Mucosa of descending colon (tissue), 3 donors: ENCODE results near the gene DNAH3. TPM values are rescaled to one million over a fixed set of nuclear protein-coding genes. Genes with fewer than 3 reads are reported as not detected.

Experiments
- ATAC-seq: fragments of 200-7000 bp; cut with Tn5 transposase; one replicate; pipeline ENCODE4 v1.9.1; 2020; ENCODE audit warnings: mild to moderate bottlenecking, moderate library complexity
- DNase-seq, 3 donors: peaks; one replicate each; pipeline ENCODE4 v3.0.0-alpha.2; 2020
- H3K36me3 ChIP-seq: fragments of 200-600 bp; one replicate; pipeline ENCODE4 v1.8.0; 2021; ENCODE audit warnings: low read depth, mild to moderate bottlenecking
- H3K4me1 ChIP-seq: fragments of 200-600 bp; one replicate; pipeline ENCODE4 v1.8.0; 2021; ENCODE audit warnings: low read depth, mild to moderate bottlenecking
- H3K4me3 ChIP-seq: fragments of 200-600 bp; one replicate; pipeline ENCODE4 v1.8.0; 2021; ENCODE audit warnings: mild to moderate bottlenecking
- H3K9me3 ChIP-seq: fragments of 200-600 bp; one replicate; pipeline ENCODE4 v1.8.0; 2021; ENCODE audit warnings: mild to moderate bottlenecking
- CTCF ChIP-seq: fragments of 200-600 bp; IDR thresholded peaks from one replicate; pipeline ENCODE4 v1.8.0; 2022; ENCODE audit warnings: antibody characterized with exemption, mild to moderate bottlenecking
- intact Hi-C, 2 donors: fragments of 100-400 bp; cut with DNase I in 1 of 2; cut with micrococcal nuclease in 1 of 2; formaldehyde crosslinking; loops; one replicate each; pipeline versions ENCODE4 v1.11.0 to v1.11.1; 2022; cut with DNase I, micrococcal nuclease
- total RNA-seq, 3 donors: library from RNA; stranded (reverse); fragmentation: NEBNext Ultra II Directional in 2 of 3; extraction: Animal tissue kit (Norgen Biotek cat#: 25700) in 2 of 3; gene quantifications; one replicate each; pipeline versions ENCODE4 v1.2.1 to v1.2.4, GENCODE V29; 2021 to 2023
- donor health status: DM: no; HTN: no; CAD: no; lungs with moderate emphysema.
- donor health status: DM: no; HTN: no; CAD: no.
- donor health status: DM: no; HTN: yes; CAD: no.

Gene DNAH3
- total RNA-seq, 3 donors from 2014 or later: 2.2 to 6.4 (median 2.9) TPM

- no peak for DNase-seq
- no peak overlapping the region for H3K4me3 ChIP-seq
- no peaks in the 10 kb centered on the region for H3K9me3 ChIP-seq
- no peaks in the 10 kb centered on the region for H3K36me3 ChIP-seq
- TF ChIP-seq CTCF: no peak
- intact Hi-C loops: loop anchor here in 1 of 2 donors (5.0 kb wide), 1 partner anchor 241 kb away; no protein-coding TSS in a partner anchor
- no peaks in the 10 kb centered on the region for H3K4me1 ChIP-seq
- no peak for ATAC-seq
Observed at GRCh38 chr16:21088143-21088542, 62.5 kb downstream of the DNAH3 start.

GRCh38 chr16:21084631-21085225 lies 65.9 kb downstream of the DNAH3 start:
- Histone ChIP-seq H3K4me1 (no peaks in the 10 kb centered on the region), H3K4me3 (no peak overlapping the region), H3K9me3 (no peaks in the 10 kb centered on the region), H3K36me3 (no peaks in the 10 kb centered on the region)
- DNase-seq (no peak), ATAC-seq (no peak)
- TF ChIP-seq CTCF: no peak
- intact Hi-C loops: loop anchor here in 1 of 2 donors (5.0 kb wide), 1 partner anchor 237 kb away; no protein-coding TSS in a partner anchor

GRCh38 chr16:21083729-21084268 lies 66.8 kb downstream of the DNAH3 start:
- Histone ChIP-seq H3K4me1 (no peaks in the 10 kb centered on the region), H3K9me3 (no peaks in the 10 kb centered on the region), H3K4me3 (no peak overlapping the region), H3K36me3 (no peaks in the 10 kb centered on the region)
- TF ChIP-seq CTCF: peak; percentile 39
- intact Hi-C loops: loop anchor here in 1 of 2 donors (1.0 kb wide), 1 partner anchor 233 kb away; no protein-coding TSS in a partner anchor
- DNase-seq (peak in 2 of 3 donors; percentile 71 to 85), ATAC-seq (peak; percentile 91)

- no peak for ATAC-seq
- H3K36me3 ChIP-seq: no peaks in the 10 kb centered on the region
- no peak for DNase-seq
- H3K4me3 ChIP-seq: no peak overlapping the region
- intact Hi-C loops: no loop called here
- peaks cover 6% of the 10 kb centered on the region for H3K4me1 ChIP-seq
- H3K9me3 ChIP-seq: no peaks in the 10 kb centered on the region
- no peak for TF ChIP-seq CTCF
Observed at GRCh38 chr16:21081329-21081728, 69.3 kb downstream of the DNAH3 start.

- Histone ChIP-seq H3K36me3 (no peaks in the 10 kb centered on the region), H3K9me3 (no peaks in the 10 kb centered on the region), H3K4me1 (peaks cover 10% of the 10 kb centered on the region), H3K4me3 (no peak overlapping the region)
- TF ChIP-seq CTCF: no peak
- ATAC-seq: no peak
- intact Hi-C loops: no loop called here
- no peak for DNase-seq
Observed at GRCh38 chr16:21078563-21078962, 72.1 kb downstream of the DNAH3 start.
